Uterus (tissue), 2 donors: ENCODE measurements around the gene BCAN.

Experiments used
- POLR2A ChIP-seq, 2 donors: fragments of 450-650 bp; IDR thresholded peaks; one replicate each; pipeline ENCODE4 v1.6.1; 2016; ENCODE audit warnings: antibody characterized with exemption in 2 of 2, mild to moderate bottlenecking in 1 of 2, moderate library complexity in 1 of 2
- TF ChIP-seq, protein P1 (sequence below), 4 experiments: fragments of 200-600 bp in 2 of 4; fragments of 450-650 bp in 2 of 4; sonication (generic) in 2 of 4; IDR thresholded peaks; one replicate each; pipeline ENCODE4 v1.5.1; 2016 to 2019; ENCODE audit warnings: antibody characterized with exemption in 4 of 4, mild to moderate bottlenecking in 2 of 4, moderate library complexity in 1 of 4

DNA sequence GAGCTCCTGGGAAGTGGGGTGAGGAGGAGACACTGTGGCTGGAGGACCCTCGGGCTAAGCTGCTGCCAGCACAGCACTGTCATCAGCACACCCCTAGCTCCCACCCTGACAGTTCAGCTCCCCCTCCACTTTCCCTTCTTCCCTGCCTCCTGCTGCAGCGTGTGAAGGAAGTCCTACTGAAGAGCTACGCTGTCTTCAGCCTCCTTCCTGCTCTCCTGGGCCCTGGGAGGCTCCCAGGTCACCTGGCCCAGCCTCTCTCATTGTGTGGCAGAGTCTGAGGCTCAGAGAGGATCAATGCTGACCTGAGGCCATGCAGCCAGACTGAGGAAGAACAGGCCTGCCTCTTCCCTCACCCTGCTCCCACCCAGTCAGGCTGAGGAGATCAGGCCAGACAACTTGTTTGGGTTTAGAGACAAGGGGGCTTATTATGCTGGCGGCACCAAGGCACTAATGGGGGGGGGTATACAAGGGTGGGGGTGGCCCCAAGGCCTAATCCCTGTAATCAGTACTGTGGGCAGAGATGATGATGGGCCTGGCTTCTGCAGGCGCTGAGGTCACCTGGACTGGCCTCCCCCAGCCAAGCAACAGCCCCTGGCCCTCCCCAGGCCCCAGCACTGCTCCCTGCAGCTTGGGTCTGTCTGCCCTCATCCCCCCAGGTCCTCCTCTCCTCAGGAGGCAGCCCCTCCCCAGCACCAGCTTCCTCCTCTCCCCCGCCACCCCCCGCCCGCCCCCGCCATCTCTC is 26.2 kb downstream of the BCAN start:
- TF ChIP-seq, protein P1, sequence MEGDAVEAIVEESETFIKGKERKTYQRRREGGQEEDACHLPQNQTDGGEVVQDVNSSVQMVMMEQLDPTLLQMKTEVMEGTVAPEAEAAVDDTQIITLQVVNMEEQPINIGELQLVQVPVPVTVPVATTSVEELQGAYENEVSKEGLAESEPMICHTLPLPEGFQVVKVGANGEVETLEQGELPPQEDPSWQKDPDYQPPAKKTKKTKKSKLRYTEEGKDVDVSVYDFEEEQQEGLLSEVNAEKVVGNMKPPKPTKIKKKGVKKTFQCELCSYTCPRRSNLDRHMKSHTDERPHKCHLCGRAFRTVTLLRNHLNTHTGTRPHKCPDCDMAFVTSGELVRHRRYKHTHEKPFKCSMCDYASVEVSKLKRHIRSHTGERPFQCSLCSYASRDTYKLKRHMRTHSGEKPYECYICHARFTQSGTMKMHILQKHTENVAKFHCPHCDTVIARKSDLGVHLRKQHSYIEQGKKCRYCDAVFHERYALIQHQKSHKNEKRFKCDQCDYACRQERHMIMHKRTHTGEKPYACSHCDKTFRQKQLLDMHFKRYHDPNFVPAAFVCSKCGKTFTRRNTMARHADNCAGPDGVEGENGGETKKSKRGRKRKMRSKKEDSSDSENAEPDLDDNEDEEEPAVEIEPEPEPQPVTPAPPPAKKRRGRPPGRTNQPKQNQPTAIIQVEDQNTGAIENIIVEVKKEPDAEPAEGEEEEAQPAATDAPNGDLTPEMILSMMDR (IDR thresholded peaks at IDR 0.05) = no peak
- TF ChIP-seq POLR2A (IDR thresholded peaks at IDR 0.05) = no peak
